A549 treated with dexamethasone at 1 μM for 4 hours (cell line): Measurements from ENCODE around the gene AKT1S1. TPM values are rescaled to one million over a fixed set of nuclear protein-coding genes. Genes with fewer than 3 reads are reported as not detected.

Experiments used
- total RNA-seq: library from RNA; stranded (reverse); fragments of 200-300 nt; extraction: Qiagen RNA extraction; gene quantifications from 5 replicates; pipeline ENCODE4 v1.2.3, GENCODE V29; 2022

AKT1S1 gene
- total RNA-seq = 65.8 to 131 TPM (median 114 TPM) in 5 replicates

GRCh38 chr19:49877020-49877878, at the start of gene AKT1S1, which contains the start of gene TBC1D17:
Gene AKT1S1, minus strand, starts transcription at chr19:49877355. Its CDS starts 4,060 bp downstream, at chr19:49873295.
Gene TBC1D17, plus strand, starts transcription at chr19:49877702. Its CDS starts 22 bp downstream, at chr19:49877724.

GRCh38 chr19:49896863-49897621, 19.9 kb upstream of the AKT1S1 start, which contains the start of gene IL4I1:
Gene IL4I1, minus strand, starts transcription at chr19:49896887. Its CDS starts 727 bp downstream, at chr19:49896160.

GRCh38 chr19:49866933-49867782, 10.0 kb downstream of the AKT1S1 start, which contains the start of gene PNKP:
Gene PNKP, minus strand, starts transcription at chr19:49867576. Its CDS starts 372 bp downstream, at chr19:49867204.

GRCh38 chr19:49850487-49851342, 26.4 kb downstream of the AKT1S1 start, which contains the start of gene PTOV1:
Gene PTOV1, plus strand, starts transcription at chr19:49851159.

Other genes starting within 250 kb of the AKT1S1 start
- 105 to 170 TPM (median 157 TPM) in 5 replicates for gene RRAS, start 237.2 kb downstream of the AKT1S1 start, total RNA-seq
- gene SCAF1, start 235.1 kb downstream of the AKT1S1 start, total RNA-seq = 39.2 to 76.5 TPM (median 69.9 TPM) in 5 replicates
- gene IRF3, start 211.5 kb downstream of the AKT1S1 start, total RNA-seq = 67.8 to 112 TPM (median 100 TPM) in 5 replicates
- 56.1 to 64.2 TPM (median 59.7 TPM) in 5 replicates for gene BCL2L12, start 211.4 kb downstream of the AKT1S1 start, total RNA-seq
- 394 to 431 TPM (median 409 TPM) in 5 replicates for gene PRMT1, start 200.1 kb downstream of the AKT1S1 start, total RNA-seq
- gene ADM5, start 187.8 kb downstream of the AKT1S1 start, total RNA-seq = 3.0 to 5.7 TPM (median 5.0 TPM) in 5 replicates
- 11.3 to 13.2 TPM (median 12.1 TPM) in 5 replicates for gene CPT1C, start 186.2 kb downstream of the AKT1S1 start, total RNA-seq
- gene TSKS, start 114.0 kb downstream of the AKT1S1 start, total RNA-seq = not detected in 5 replicates
- 38.6 to 62.6 TPM (median 60.1 TPM) in 5 replicates for gene AP2A1, start 110.4 kb downstream of the AKT1S1 start, total RNA-seq
- 12.7 to 14.1 TPM (median 13.9 TPM) in 5 replicates for gene FUZ, start 64.1 kb downstream of the AKT1S1 start, total RNA-seq
- gene MED25, start 59.1 kb downstream of the AKT1S1 start, total RNA-seq = 41.8 to 70.4 TPM (median 65.8 TPM) in 5 replicates
- 108 to 147 TPM (median 141 TPM) in 5 replicates for gene PTOV1, start 26.2 kb downstream of the AKT1S1 start, total RNA-seq
- gene PNKP, start 9.8 kb downstream of the AKT1S1 start, total RNA-seq = 28.8 to 56.1 TPM (median 43.1 TPM) in 5 replicates
- gene TBC1D17, start 347 bp upstream of the AKT1S1 start, total RNA-seq = 17.1 to 22.6 TPM (median 21.4 TPM) in 5 replicates
- gene IL4I1, start 19.5 kb upstream of the AKT1S1 start, total RNA-seq = 0.40 to 0.94 TPM (median 0.62 TPM) in 5 replicates
- 40.2 to 52.1 TPM (median 50.0 TPM) in 5 replicates for gene ATF5, start 51.9 kb upstream of the AKT1S1 start, total RNA-seq
- 61.0 to 99.1 TPM (median 98.1 TPM) in 5 replicates for gene NUP62, start 52.1 kb upstream of the AKT1S1 start, total RNA-seq
- gene SIGLEC11, start 83.8 kb upstream of the AKT1S1 start, total RNA-seq = 0.10 to 0.28 TPM (median 0.16 TPM) in 5 replicates
- 34.0 to 39.2 TPM (median 38.1 TPM) in 5 replicates for gene VRK3, start 148.0 kb upstream of the AKT1S1 start, total RNA-seq
- 8.3 to 11.6 TPM (median 10.3 TPM) in 5 replicates for gene ZNF473, start 148.7 kb upstream of the AKT1S1 start, total RNA-seq